Raji (cell line): ENCODE measurements around the gene COG5.

Source experiments
- POLR2A ChIP-seq: IDR thresholded peaks from 2 replicates; pipeline ENCODE4 v1.6.1; 2011; ENCODE audit warnings: low read depth, low read length, control low read depth; ENCODE audit not compliant: insufficient read depth

The COG5 gene

DNA sequence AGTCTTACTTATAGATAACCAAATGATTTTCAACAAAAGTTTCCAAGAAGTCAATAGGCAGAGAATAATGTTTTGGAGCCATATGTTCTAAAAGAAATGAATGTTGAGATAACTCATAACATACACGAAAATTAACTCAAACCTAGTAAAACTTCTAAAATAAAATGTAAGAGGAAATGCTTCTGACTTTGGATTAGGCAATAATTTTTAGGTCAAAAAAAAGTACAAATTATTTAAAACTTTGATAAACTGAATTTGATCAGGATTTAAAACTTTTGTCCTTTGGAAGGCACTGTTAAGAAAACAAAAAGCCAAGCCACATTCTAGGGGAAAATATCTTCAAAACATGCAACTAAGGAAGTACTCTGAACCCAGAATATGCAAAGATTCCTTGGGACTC lies 242.1 kb downstream of the COG5 start:
- no peak for TF ChIP-seq POLR2A

DNA sequence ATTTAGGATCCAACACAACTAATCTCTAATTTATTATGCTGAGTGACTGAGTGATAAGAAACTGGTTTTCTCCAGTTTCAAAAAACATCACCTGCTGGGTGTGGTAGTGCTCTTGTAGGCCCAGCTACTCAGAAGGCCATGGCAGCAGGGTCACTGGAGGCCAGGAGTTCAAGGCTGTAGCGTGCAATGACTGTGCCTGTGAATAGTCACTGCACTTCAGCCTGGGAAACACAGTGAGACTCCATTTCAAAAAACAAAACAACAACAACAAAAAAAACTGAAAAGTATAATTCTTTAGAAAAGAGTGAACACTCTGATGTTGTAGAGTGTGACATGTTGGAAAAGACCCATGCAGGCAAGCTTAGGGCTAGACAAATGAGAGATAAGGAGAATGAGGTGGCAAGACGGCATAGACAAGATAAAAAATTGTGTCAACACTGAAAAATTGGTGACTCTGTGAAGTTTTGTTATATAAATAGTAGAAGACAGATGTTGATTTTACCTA lies 243.9 kb downstream of the COG5 start:
- no peak for TF ChIP-seq POLR2A

DNA sequence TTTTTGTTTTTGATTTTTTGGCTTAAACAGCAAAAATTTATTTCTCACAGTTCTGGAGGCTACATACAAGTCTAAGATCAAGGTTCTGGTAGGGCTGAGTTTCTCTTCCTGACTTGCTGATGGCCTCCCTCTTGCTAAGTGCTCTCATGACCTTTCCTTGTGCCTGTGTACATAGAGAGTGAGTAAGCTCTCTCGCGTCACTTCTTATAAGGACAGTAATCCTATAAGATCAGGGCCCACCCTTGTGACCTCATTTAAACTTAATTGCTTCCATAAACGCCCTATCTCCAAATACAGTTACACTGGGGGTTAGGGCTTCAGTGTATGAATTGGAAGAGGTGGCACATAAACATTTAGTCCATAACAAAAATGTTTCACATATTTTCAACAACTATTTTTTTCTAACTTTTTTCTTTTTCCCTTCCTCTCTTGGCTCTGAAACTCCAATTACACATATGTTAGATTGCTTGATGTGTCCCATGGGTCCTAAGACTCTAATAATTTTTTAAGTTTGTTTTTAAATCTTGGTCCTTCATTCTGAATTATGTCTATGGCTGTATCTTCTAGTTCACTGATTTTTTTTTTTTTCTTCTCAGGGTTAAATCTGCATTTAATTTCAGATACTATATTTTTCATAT lies 245.1 kb downstream of the COG5 start:
- TF ChIP-seq POLR2A, result no peak

DNA sequence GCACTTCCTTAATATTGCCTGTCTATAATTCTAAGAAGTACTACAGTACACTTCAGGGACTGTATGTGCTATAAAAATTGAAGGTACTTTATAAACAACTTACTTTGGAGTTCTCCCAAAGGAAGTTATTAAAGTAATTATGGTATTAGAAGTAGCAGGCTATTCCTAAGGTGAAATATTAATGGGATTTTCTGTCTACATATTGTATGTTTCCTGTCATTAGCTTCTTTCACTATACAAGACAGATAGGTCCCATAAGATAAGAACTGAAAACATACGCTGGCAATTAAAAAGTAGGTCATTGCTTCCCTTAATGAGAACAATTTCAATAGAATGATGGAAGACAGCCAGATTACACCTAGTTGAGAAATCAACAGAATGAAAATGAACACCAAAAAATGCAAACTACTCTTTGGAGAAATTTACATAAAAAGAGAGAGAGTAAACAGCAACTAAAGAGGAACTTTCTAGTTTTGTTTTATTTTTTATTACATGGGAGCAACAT lies 248.0 kb downstream of the COG5 start:
- TF ChIP-seq POLR2A, result no peak

DNA sequence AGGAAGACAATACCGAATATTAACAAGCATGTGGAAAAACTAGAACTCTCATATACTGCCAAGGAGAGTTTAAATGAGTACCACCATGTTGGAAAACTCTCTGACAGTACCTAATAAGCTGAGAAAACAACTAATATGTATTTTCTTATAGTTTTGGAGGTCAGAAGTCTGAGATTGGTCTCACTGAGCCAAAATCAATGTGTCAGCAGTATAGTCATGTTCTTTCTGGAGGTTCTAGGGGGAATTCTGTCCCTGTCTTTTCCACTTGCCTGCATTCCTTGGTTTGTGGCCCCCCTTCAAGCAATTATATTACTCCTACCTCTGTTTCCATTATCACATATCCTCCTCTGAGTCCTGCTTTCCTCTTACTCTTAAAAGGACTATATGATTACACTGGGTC lies 250.4 kb downstream of the COG5 start:
- no peak for TF ChIP-seq POLR2A

DNA sequence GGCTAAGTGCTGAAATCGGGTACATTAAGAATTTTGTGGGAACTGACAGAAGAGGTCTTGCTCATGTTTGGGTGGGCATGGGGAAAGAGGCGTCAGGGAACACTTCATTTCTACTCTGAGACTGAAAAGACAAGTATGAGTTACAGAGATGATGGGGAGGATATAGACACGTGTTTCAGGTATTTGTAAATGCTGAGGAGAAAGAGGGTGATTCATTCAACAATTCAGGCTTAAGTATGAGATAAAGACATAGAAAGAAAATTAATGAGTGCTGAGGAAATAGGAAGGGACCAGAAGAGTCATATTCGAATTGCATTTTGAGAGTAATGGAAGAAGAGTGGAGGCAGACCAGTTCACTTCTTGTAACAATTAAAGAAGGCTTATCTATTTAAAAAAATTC lies 251.3 kb downstream of the COG5 start:
- no peak for TF ChIP-seq POLR2A

DNA sequence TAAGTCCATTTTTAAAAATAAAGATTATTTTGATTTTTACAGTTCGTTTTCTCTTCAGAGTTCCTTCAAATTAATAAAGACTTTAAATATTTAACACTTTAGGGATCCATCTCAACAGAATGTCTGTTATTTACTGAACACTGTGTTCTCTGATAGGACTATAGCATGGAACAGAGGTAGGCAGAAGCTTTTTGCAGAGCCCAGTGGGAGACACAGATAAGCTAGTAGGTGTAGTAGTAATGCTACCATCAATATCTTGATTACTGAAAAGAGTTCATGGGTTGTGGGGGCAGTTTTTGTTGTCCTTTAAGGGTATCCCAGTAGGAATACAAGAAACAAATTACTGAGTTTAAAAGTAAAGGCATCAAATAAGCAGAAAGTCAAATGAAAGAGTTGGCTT lies 254.4 kb downstream of the COG5 start:
- no peak for TF ChIP-seq POLR2A

DNA sequence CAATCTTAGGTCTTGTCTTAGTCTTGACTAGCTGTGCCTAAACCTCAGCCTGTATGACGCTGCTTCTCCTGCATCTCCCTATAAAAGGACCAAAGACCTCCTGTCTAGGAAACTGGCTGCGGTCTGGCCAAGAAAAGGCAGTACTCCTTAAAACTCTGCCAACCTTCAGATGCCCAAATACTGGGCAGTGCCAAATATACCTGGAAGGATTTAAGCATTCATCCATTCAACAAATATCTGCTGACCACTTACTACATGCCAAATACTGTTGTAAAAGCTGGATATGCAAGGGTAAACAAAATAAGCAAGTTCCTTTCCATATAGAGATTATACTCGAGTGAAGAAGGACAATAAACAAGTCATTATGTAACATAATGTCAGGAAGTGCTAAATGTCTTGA lies 259.1 kb downstream of the COG5 start:
- TF ChIP-seq POLR2A, result no peak

DNA sequence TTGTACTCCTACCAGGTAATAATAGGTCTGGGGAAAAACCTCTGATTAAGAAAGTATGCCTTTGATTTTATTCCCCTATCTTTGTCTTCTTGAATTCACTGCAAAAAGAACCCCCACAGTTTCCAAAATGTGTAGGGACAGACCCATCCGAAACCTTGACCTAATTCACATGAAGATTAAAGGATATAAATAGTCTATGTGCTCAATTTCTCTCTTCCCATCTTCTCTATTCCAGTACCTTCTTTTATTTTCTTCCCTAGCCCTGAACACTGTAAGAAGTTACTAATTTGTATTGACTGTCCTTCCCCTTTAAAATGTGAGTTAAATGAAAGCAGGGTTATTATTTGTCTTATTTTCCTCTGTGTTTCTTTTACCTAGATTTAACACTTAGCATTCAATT lies 259.7 kb downstream of the COG5 start:
- TF ChIP-seq POLR2A, result no peak

DNA sequence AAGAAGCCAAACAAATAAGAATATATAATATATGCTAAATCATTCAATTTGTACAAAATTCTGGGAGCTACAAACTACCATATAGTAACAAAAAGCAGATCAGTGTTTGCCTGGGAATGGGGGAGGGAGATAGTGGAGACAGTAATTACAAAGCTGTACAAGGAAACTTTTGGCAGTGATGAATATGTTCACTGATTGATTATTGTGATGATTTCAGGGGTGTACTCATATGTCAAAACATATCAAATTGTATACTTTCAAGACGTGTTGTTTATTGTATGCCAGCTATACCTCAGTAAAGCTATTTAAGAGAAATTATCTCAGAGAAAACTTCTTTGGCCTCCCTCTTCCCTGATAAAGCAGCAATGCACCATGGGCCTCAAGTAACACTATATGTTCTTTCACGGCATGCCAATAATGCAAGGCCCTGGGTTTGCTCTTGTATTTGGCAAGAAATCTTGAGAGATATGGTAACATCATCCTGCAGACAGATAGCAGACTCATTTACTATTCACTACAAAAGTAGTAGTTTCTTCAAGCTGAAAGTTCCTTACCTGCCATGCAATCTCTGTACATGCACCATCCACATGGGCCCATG lies 261.4 kb downstream of the COG5 start:
- no peak for TF ChIP-seq POLR2A

DNA sequence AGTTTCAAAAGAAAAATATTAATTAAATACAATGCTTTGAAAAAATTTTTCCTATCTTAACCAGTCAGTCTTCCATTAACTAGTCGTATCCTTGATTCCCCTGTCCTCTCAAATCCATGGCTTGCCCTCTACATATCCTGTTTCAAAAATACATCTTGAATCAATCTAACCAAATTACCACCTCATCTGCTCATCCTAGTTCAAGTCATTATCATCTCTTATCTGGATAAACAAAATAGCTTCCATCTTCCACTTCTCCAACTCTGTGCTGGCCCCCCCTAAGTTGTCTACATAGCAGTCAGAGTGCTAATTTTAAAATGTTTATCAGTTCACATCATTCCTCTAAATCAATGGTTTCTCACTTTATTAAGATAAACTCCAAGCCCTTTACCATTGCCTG lies 269.5 kb downstream of the COG5 start:
- no peak for TF ChIP-seq POLR2A

DNA sequence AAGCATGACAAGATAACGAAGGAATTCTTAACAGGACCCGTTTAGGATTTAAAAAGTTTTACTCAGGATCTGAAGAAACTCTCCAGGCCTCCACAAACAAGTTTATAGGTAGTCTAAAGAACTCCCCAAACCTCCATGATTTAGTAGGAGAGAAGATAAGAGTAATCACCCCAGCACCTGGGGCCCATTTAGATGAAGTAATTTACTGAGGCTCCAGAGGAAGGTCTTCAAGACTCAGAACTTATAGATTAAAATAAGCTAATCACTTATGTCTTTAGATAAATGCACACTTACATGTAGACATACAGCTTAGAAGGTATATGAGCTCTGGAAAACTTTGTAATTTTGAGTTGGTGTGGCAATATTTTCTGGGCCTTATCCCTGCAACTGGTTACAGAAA lies 271.1 kb downstream of the COG5 start:
- no peak for TF ChIP-seq POLR2A

DNA sequence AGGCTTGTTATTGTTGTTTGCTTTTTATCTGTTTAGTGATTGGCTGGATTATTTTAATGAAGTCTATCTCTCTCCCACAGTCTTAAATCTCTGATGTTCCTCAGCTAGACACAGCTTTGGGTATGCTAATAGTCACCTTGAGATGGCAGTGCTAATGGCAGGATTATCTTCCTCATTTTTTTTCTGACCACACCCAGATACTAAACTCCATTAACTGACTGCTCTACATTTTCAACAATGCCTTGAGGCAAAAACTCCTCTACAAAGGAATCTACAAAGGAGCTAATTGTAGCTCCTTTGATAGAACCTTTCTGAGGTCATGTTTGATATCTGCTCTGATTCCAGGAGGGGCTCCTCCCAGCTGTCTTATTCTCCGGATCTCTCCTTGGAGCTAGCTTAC lies 272.3 kb downstream of the COG5 start:
- no peak for TF ChIP-seq POLR2A

DNA sequence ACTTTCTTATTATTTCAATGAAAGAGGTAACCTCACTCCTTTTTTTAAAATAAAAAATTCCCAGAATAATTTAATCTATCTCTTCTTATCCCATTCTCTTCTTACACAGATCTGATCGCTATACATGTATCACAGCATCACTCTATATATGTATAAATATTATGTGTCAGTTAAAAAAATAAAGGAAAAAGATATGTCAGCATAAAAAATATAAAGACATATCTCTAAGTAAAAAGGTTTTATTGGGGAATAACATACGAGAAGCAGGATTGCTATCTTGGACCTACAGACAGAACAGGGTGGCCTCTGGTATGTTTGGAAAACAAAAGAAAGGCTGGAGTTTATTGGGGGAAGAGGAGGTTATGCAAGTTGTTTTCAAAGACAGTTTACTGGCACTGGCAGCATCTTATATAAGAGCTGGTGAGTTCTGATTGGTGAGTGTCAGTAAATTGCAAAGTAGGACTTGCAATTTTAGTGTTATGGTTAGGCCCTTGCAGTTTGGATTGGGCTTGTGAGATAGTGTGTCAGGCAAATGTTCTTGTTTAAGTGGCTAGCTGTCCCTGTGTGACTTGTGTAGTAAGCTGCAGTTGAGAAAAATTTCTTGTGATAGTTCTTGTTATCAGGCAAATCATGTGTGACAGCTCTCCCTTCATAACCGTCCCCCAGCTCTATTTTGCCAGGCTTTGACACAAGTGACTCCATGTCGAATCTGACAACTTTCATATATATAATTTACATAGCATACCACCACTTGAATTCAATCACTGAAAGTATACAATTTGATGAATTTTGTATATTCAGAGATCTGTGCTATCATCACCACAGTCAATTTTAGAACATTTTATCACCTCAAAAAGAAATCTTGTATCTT lies 276.7 kb downstream of the COG5 start:
- TF ChIP-seq POLR2A, result no peak

DNA sequence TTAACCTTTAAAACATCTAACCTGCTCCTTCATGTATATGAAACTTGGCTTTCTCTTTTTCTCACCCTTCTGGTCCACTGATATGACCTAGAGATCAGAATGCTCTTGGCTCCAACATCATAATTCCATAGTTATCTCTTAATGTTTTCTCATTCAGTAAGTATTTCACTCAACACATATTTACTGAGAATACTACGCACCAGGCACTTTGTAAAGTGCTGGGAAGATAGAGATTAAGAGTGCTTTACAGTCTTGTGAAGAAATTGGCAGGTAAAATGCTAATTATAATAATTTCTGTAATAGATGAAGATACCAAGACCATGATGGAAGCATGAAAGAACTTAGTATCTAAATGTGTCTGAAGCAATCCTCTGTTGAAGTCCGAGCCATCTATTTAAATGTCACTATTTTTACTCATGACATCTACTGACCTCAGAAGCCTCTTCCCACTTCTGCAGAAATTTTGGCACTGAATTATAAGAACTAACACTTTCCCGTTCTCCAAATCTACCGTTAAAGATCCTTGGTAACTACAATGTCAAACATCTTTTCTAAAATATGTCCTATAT lies 278.7 kb downstream of the COG5 start:
- no peak for TF ChIP-seq POLR2A
